Adrenal gland (tissue), 12 donors: Measurements from ENCODE around the gene C19orf73. TPM values are rescaled to one million over a fixed set of nuclear protein-coding genes. Genes with fewer than 3 reads are reported as not detected.
"Not testable (repeated sequence)": the region's sequence is repeated elsewhere in the genome, so short reads cannot be mapped to it uniquely, and the experiment has no call there.

ENCODE experiments used
- DNase-seq, 7 donors: peaks; one replicate each; pipeline ENCODE4 v3.0.0-alpha.2; 2019 to 2020
- H3K27ac ChIP-seq, 5 donors: fragments of 200-600 bp; sonication (generic) in 4 of 5; 1 replicate in 3 of 5; 2 replicates in 2 of 5; pipeline versions ENCODE4 v1.5.1 to v1.8.0; 2016 to 2020; ENCODE audit warnings: mild to moderate bottlenecking in 1 of 5
- H3K27me3 ChIP-seq: fragments of 200-600 bp; 2 replicates; pipeline ENCODE4 v1.8.0; 2021
- H3K36me3 ChIP-seq, 2 donors: fragments of 200-600 bp; replicated peaks in 1 of 2; 1 replicate in 1 of 2; 2 replicates in 1 of 2; pipeline versions ENCODE4 v1.5.1 to v1.8.0; 2018 to 2022
- H3K4me1 ChIP-seq, 2 donors: fragments of 200-600 bp; replicated peaks in 1 of 2; 1 replicate in 1 of 2; 2 replicates in 1 of 2; pipeline versions ENCODE4 v1.5.1 to v1.8.0; 2018 to 2021
- H3K4me3 ChIP-seq, 4 donors: fragments of 200-600 bp; sonication (generic) in 3 of 4; one replicate each; pipeline ENCODE4 v1.5.1; 2016 to 2018
- H3K9me3 ChIP-seq, 3 donors: fragments of 200-600 bp; sonication (generic) in 1 of 3; replicated peaks in 1 of 3; 1 replicate in 2 of 3; 2 replicates in 1 of 3; pipeline versions ENCODE4 v1.5.1 to v1.8.0; 2016 to 2021
- POLR2A ChIP-seq, 2 donors: fragments of 450-650 bp; IDR thresholded peaks; one replicate each; pipeline ENCODE4 v1.6.1; 2017; ENCODE audit warnings: antibody characterized with exemption in 2 of 2, mild to moderate bottlenecking in 2 of 2, moderate library complexity in 1 of 2
- WGBS, 4 donors: extraction: QIAGEN DNeasy Blood & Tissue Kit in 2 of 4; methylation state at CpG; one replicate each; pipeline versions ENCODE4 v1.1.5 to v1.1.7; 2013 to 2017; 5-methylcytosine and 5-hydroxymethylcytosine counted together
- intact Hi-C, 2 donors: fragments of 100-400 bp; cut with DNase I; formaldehyde crosslinking; loops; one replicate each; pipeline versions ENCODE4 v1.14.1 to v1.15.0; 2022 to 2023
- polyA plus RNA-seq, 3 donors: library from polyadenylated mRNA; stranded (reverse); fragments of 200-250 nt in 2 of 3; fragments of 350-450 nt in 1 of 3; fragmentation: Illumina TruSeq in 1 of 3; extraction: RNeasy Lipid Tissue Mini Kit (QIAGEN cat#74804) in 1 of 3; gene quantifications; one replicate each; pipeline ENCODE4 v1.2.3, GENCODE V29; 2013 to 2014
- total RNA-seq, 9 donors: library from RNA; depleted of rRNA in 4 of 9; stranded (reverse); fragments of >200 nt in 4 of 9; fragments of 120-200 nt in 1 of 9; fragmentation: NEBNext Ultra II Directional in 1 of 9; extraction: Animal tissue kit (Norgen Biotek cat#: 25700) in 1 of 9; gene quantifications; one replicate each; pipeline versions ENCODE4 v1.1.0 to v1.2.4, GENCODE V29; 2013 to 2023
- TF ChIP-seq, protein P1 (sequence below), 6 experiments: fragments of 450-650 bp in 4 of 6; fragments of 200-600 bp in 2 of 6; sonication (generic) in 1 of 6; IDR thresholded peaks; 1 replicate in 5 of 6; 2 replicates in 1 of 6; pipeline versions ENCODE4 v1.5.1 to v1.8.0; 2016 to 2021; ENCODE audit warnings: antibody characterized with exemption in 6 of 6, mild to moderate bottlenecking in 2 of 6, moderate library complexity in 1 of 6
- donor health status: healthy with polysubstance abuse.
- donor health status: Bipolar disorder and iron deficiency.
- donor health status: DM: yes; HTN: yes; CAD: no.
- donor health status: DM: no; HTN: no; CAD: no.
- donor health status: DM: no; HTN: no; CAD: no.
- donor health status: DM: yes; HTN: yes; CAD: no.

Gene C19orf73
- total and polyA plus RNA-seq, 12 donors = 0.94 to 8.2 (median 1.8) TPM

DNA sequence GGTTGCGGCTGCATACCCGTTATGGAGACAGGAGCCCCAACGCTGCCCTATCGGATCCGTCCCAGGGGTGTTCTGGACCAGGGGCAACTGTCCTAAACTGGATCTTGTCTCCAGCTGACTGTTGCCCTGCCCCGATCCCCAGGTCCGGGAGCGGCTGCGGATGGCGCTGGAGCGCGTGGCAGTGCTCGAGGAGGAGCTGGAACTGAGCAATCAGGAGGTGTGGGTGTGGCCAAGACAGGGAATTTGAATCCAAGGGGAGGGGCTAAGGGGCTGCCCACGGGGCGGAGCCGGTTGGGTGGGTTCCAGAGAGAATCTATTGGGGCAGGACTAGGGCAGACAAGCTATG lies 10.3 kb upstream of the C19orf73 start:
- H3K27me3 ChIP-seq = no peaks in the 10 kb centered on the region
- H3K4me1 ChIP-seq = peaks cover 0 to 19% of the 10 kb centered on the region in 2 donors
- no peaks in the 10 kb centered on the region for H3K9me3 ChIP-seq
- DNase-seq = peak in 1 of 7 donors; percentile 51
- H3K27ac ChIP-seq = no peak overlapping the region
- no peak overlapping the region for H3K4me3 ChIP-seq
- TF ChIP-seq, protein P1, sequence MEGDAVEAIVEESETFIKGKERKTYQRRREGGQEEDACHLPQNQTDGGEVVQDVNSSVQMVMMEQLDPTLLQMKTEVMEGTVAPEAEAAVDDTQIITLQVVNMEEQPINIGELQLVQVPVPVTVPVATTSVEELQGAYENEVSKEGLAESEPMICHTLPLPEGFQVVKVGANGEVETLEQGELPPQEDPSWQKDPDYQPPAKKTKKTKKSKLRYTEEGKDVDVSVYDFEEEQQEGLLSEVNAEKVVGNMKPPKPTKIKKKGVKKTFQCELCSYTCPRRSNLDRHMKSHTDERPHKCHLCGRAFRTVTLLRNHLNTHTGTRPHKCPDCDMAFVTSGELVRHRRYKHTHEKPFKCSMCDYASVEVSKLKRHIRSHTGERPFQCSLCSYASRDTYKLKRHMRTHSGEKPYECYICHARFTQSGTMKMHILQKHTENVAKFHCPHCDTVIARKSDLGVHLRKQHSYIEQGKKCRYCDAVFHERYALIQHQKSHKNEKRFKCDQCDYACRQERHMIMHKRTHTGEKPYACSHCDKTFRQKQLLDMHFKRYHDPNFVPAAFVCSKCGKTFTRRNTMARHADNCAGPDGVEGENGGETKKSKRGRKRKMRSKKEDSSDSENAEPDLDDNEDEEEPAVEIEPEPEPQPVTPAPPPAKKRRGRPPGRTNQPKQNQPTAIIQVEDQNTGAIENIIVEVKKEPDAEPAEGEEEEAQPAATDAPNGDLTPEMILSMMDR (IDR thresholded peaks at IDR 0.05) = no peak
- no peak for TF ChIP-seq POLR2A (IDR thresholded peaks at IDR 0.05)
- no peaks in the 10 kb centered on the region for H3K36me3 ChIP-seq
- WGBS, 4 donors = 35 to 76% (median 69%) methylated on average over 5 to 16 of the region's 16 CpGs
- intact Hi-C loops = no loop called here

DNA sequence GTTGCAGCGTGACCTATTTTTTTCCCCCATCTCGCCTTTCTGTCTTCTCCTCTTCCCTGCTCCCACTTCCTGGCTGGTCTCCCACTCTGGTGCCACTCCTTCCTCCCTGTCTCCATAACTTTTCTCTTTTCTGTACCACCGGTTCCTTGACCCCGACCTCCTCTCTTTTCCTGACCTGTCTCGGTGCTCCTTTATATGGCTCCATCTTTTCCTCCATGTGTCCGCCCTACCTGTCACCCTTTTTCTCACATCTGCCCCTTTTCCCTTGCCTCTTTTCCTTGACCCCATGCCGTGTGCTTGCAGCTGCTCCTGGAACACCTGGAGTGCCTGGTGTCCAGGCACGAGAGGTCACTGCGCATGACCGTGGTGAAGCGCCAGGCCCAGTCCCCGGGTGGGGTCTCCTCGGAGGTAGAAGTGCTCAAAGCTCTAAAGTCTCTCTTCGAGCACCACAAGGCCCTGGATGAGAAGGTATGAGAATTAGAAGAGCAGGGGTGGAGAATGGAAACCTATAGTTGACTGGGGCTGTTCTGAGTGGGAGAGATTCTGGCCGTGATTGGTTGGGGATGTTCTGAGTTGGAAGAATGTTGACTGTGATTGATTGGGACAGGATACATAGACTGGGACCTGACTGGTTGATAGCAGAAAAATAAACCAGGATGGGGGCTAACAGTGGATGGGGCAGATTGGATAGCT lies 9.7 kb upstream of the C19orf73 start:
- Histone ChIP-seq H3K9me3 (no peaks in the 10 kb centered on the region), H3K27me3 (no peaks in the 10 kb centered on the region), H3K27ac (peak overlapping the region in 3 of 5 donors; percentile 43 to 45 (median 44)), H3K4me3 (peak overlapping the region in 1 of 4 donors; percentile 14), H3K4me1 (peaks cover 0 to 14% of the 10 kb centered on the region in 2 donors), H3K36me3 (no peaks in the 10 kb centered on the region)
- TF ChIP-seq, protein P1 (IDR thresholded peaks at IDR 0.05) = no peak
- no peak for TF ChIP-seq POLR2A (IDR thresholded peaks at IDR 0.05)
- intact Hi-C loops = no loop called here
- DNase-seq = no peak
- WGBS, 4 donors = 39 to 59% (median 50%) methylated on average over 15 of the region's 15 CpGs

DNA sequence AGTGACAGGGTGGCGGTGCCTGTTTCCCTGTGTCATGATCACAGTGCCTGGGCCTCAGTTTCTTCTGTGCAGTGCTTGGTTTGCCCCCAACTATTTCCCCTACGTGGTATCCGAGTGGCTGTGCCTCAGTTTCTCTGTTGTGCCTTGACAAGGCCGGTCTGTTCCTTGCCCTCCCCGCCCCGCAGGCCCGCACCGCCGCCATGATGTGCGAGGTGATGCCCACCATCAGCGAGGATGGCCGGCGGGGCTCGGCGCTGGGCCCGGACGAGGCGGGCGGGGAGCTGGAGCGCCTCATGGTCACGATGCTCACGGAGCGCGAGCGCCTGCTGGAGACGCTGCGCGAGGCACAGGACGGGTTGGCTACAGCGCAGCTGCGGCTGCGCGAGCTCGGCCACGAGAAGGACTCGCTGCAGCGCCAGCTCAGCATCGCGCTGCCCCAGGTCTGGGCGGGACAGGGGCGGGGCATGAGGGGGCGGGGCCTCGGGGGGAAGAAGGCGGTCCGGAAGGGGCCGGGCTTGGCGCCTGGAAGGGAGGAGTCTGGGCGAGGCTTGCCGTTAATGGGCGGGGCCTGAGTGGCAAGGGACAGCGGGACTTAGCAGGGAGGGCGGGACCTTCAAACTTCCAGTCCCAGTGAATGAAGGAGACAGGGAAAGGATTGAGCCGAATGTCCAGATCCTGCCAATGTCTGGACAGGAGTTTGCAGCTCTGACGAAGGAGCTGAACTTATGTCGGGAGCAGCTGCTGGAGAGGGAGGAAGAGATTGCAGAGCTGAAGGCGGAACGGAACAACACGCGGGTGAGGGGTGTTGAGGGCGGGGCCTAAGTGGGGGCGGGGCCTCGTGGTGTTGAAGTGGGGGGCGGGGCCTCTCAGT lies 9.0 kb upstream of the C19orf73 start:
- no peaks in the 10 kb centered on the region for H3K27me3 ChIP-seq
- H3K4me1 ChIP-seq = peaks cover 0 to 10% of the 10 kb centered on the region in 2 donors
- H3K9me3 ChIP-seq = no peaks in the 10 kb centered on the region
- TF ChIP-seq, protein P1 (IDR thresholded peaks at IDR 0.05) = peak in 2 of 6 experiments; percentile 39 to 50
- TF ChIP-seq POLR2A (IDR thresholded peaks at IDR 0.05) = no peak
- DNase-seq = peak; percentile 98
- peak overlapping the region in 3 of 5 donors; percentile 45 to 90 (median 69) for H3K27ac ChIP-seq
- 0 to 9% (median 3%) methylated on average over 19 to 63 of the region's 63 CpGs for WGBS, 4 donors
- peak overlapping the region in 1 of 4 donors; percentile 14 for H3K4me3 ChIP-seq
- H3K36me3 ChIP-seq = no peaks in the 10 kb centered on the region
- intact Hi-C loops = no loop called here

DNA sequence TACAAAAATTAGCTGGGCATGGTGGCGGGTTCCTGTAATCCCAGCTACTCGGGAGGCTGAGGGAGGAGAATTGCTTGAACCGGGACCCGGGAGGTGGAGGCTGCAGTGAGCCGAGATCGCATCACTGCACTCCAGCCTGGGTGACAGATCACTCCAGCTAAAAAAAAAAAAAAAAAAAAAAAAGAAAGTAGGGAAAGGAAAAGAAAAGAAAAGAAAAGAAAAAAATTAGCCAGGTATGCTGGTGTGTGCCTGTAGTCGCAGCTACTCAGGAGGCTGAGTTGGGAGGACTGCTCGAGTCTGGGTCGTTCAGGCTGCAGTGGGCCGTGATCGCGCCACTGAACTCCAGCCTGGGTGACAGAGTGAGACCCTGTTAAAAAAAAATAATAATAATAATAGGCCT lies 8.3 kb upstream of the C19orf73 start:
- intact Hi-C loops, DNase-seq, H3K27me3 ChIP-seq, H3K9me3 ChIP-seq, H3K36me3 ChIP-seq, H3K4me1 ChIP-seq, H3K4me3 ChIP-seq: not testable (repeated sequence)
- H3K27ac ChIP-seq = peak overlapping the region in 1 of 5 donors; percentile 90
- 92 to 99% (median 93%) methylated on average over 12 of the region's 12 CpGs for WGBS, 4 donors
